ENCODE results near the gene TADA2A. TPM values are rescaled to one million over a fixed set of nuclear protein-coding genes. Genes with fewer than 3 reads are reported as not detected.
A peak's percentile ranks its signal among the peaks of the same experiment; 100 is the strongest.

Gene TADA2A
- polyA plus RNA-seq, 2 of the 4 experiments (the other 2 are of a cell fraction): 9.9 to 27.1 TPM

DNA sequence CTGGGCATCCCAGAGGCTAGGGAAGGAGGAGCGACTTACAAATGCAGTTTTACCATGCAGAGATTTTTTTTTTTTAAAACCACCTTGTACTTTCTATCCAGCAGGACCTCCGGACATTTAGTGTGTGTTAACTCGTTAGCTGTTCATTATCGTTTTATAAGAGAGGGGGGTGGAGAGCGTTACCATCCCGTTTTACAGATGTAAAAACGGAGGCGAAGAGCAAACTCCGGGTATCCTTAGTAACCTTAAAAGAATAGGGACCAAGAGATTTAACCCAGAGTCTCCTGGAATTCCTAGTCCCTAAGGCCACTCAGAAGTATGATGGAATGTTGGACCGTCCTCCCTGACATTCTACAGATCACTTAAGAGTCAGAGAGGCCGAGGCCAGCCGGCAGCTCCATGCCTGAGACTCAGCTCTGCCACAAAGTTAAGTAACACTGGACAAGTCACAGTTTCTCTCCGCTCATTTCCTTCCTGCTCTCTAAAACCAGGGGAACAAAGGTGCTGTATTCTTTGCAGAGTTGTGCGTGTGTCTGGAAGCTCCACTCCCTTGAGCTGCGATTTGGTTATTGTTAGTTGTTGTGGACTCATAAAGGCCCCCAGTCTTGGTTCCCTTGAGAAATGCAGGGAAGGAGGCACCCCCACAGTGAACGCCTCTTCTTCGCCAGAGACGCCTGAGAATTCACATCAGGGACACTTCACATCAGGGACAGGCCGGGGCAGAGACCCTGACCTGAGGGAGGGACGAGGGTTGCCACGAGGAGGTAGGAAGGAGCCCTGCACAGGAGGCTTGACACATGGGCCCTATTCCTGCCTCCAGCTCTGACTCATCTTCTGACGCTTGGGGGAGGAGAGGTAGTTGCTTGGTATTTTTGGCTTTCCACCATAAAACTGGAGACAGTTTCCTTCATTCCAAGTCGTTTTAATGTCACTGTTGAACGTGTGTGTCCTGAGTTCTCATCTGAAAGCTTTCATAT is 84.2 kb downstream of the TADA2A start (continued):
- TF ChIP-seq SREBF2 (IDR thresholded peaks at IDR 0.05) (no peak), HOXB13 (CRISPR knock-in tag; IDR thresholded peaks at IDR 0.05; ENCODE audit: low read depth) (no peak), CHD4 (IDR thresholded peaks at IDR 0.05; ENCODE audit: borderline replicate concordance) (peak; percentile 30; the same call in 1 of the 2 replicates)
- TF ChIP-seq, protein P1, sequence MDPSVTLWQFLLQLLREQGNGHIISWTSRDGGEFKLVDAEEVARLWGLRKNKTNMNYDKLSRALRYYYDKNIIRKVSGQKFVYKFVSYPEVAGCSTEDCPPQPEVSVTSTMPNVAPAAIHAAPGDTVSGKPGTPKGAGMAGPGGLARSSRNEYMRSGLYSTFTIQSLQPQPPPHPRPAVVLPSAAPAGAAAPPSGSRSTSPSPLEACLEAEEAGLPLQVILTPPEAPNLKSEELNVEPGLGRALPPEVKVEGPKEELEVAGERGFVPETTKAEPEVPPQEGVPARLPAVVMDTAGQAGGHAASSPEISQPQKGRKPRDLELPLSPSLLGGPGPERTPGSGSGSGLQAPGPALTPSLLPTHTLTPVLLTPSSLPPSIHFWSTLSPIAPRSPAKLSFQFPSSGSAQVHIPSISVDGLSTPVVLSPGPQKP (IDR thresholded peaks at IDR 0.05; ENCODE audit: low read depth, low read length): no peak

DNA sequence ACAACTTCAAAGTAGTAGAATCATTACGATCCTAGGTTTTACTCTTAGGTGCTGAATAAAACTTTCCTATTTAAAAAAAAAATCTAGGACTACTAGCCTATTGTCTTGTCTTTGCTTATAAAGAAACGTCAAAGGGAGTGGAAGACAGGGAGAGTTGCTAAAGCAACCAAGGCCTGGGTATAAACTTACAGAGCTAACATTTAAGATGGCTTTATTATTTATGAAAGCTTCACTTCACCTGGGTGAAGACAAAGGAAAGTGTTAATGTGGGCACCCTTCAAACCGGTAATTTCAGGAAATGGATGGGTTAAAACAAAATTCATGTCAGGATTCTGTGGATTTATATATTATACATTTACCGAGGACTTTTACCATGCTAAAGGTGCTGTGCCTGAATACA is 85.5 kb downstream of the TADA2A start:
- CTCF ChIA-PET: interaction anchor here (1.1 to 2.3 kb wide), 4 partner anchors 13 to 64 kb away, joined by 3 to 9 read pairs (median 6); no protein-coding TSS in a partner anchor
- 53% methylated on average over 4 of the region's 4 CpGs for WGBS (ENCODE audit: missing lambda C conversion rate)
- DNase-seq (ENCODE audit: low read depth in 1 of 2, low spot score in 1 of 2): no peak
- Histone ChIP-seq H3K9me3 (no peaks in the 10 kb centered on the region), H3K4me1 (peaks cover 43% of the 10 kb centered on the region), H3K27ac (no peak overlapping the region), H3K4me3 (no peak overlapping the region), H3K4me2 (peak overlapping the region; percentile 88)
- TF ChIP-seq RFX5 (IDR thresholded peaks at IDR 0.05): no peak
- no peak for TF ChIP-seq CHD4 (IDR thresholded peaks at IDR 0.05; ENCODE audit: borderline replicate concordance)
- no peak for TF ChIP-seq HOXB13 (CRISPR knock-in tag; IDR thresholded peaks at IDR 0.05; ENCODE audit: low read depth)
- no peak for TF ChIP-seq MAZ (IDR thresholded peaks at IDR 0.05; ENCODE audit: borderline replicate concordance, low read depth, low read length)
- no peak for TF ChIP-seq HOXB5 (CRISPR knock-in tag; IDR thresholded peaks at IDR 0.05)
- no peak for TF ChIP-seq PHF8 (IDR thresholded peaks at IDR 0.05; ENCODE audit: borderline replicate concordance, low read depth)
- no peak for TF ChIP-seq NFE2L2 (conservative IDR thresholded peaks at IDR 0.05; ENCODE audit: low read length)
- ATAC-seq: no peak
- POLR2A ChIA-PET: no interaction called here
- no peak for FAIRE-seq

DNA sequence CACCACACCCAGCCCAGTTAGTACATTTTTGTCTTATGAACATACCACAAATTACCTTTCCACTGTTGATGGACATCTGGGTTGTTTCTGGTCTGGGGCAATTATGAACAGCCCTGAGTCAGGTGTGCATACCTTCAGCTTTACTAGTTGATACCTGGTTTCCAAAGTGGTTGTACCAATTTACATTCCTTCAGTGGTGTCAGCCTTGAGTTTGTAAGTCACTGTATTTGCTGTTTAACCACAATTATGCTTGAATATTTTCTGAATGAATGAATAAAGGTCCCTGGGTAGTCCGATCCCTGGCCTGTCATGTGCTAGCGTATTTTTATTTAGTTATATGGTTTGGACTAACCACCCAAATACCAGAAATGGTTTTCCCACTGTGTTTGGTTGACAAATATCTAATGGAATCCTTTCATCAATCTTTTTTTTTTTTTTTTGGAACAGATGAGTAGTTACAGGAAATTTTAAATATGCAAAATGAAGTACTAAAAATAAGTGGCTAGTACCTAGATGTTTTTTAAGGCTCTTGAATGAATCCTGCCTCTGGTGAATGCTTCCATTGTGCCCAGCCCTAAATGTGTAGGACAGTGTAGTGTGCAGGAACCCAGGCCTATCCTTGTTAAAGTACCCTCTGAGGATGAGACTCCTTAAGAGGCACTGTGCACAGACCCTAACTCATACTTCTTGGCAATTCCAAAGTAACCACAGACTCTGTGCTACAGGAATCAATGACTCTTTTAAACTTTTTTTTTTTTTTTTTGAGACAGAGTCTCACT is 86.8 kb downstream of the TADA2A start:
- Histone ChIP-seq H3K9me3 (no peaks in the 10 kb centered on the region), H3K4me1 (peaks cover 35% of the 10 kb centered on the region), H3K4me3 (no peak overlapping the region), H3K27ac (no peak overlapping the region), H3K4me2 (no peak overlapping the region)
- TF ChIP-seq TFCP2L1 (CRISPR knock-in tag; IDR thresholded peaks at IDR 0.05) (no peak), ZFP36 (IDR thresholded peaks at IDR 0.05; ENCODE audit: borderline replicate concordance, partially characterized antibody) (no peak), FOXS1 (CRISPR knock-in tag; IDR thresholded peaks at IDR 0.05) (no peak), MYC (IDR thresholded peaks at IDR 0.05; ENCODE audit: borderline replicate concordance, low read length) (no peak)
- ChIA-PET CTCF (interaction anchor here (1.4 to 1.5 kb wide), 2 partner anchors 11 to 13 kb away, joined by 4 to 8 read pairs; no protein-coding TSS in a partner anchor), POLR2A (no interaction called here)
- no peak for DNase-seq (ENCODE audit: low read depth in 1 of 2, low spot score in 1 of 2)
- no peak for FAIRE-seq
- ATAC-seq: no peak
- 90% methylated on average over 2 of the region's 2 CpGs for WGBS (ENCODE audit: missing lambda C conversion rate)

DNA sequence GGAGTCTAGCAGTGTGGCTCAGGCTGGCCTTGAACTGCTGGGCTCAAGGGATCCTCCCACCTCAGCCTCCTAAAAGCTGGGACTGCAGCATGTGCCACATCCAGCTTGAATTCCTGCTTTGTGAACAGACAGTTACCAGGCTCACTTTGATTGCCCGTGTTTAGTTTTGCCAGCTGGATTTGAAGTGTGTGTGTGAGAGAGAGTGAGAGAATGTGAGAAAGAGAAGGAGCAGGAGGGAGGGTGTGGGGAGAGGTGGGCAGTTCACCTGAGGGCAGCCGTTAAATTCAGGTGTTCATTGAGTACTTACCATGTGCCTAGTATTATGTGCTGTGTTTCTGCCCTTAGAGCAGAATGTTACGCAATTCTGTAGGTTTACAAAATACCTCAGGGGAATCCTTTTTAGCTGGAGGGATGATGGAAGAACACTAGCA is 87.7 kb downstream of the TADA2A start:
- FAIRE-seq (no peak), DNase-seq (ENCODE audit: low read depth in 1 of 2, low spot score in 1 of 2) (no peak), ATAC-seq (no peak)
- Histone ChIP-seq H3K27ac (no peak overlapping the region), H3K9me3 (no peaks in the 10 kb centered on the region), H3K4me1 (peaks cover 35% of the 10 kb centered on the region), H3K4me3 (no peak overlapping the region), H3K4me2 (no peak overlapping the region)
- TF ChIP-seq, protein P2, sequence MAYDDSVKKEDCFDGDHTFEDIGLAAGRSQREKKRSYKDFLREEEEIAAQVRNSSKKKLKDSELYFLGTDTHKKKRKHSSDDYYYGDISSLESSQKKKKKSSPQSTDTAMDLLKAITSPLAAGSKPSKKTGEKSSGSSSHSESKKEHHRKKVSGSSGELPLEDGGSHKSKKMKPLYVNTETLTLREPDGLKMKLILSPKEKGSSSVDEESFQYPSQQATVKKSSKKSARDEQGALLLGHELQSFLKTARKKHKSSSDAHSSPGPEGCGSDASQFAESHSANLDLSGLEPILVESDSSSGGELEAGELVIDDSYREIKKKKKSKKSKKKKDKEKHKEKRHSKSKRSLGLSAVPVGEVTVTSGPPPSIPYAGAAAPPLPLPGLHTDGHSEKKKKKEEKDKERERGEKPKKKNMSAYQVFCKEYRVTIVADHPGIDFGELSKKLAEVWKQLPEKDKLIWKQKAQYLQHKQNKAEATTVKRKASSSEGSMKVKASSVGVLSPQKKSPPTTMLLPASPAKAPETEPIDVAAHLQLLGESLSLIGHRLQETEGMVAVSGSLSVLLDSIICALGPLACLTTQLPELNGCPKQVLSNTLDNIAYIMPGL (CRISPR knock-in tag; IDR thresholded peaks at IDR 0.05; ENCODE audit: borderline replicate concordance): no peak
- TF ChIP-seq CEBPB (IDR thresholded peaks at IDR 0.05) (peak; percentile 87 to 94), FOSL2 (IDR thresholded peaks at IDR 0.05) (no peak), FOSL2 (CRISPR knock-in tag; IDR thresholded peaks at IDR 0.05) (no peak), MAFK (IDR thresholded peaks at IDR 0.05; ENCODE audit: partially characterized antibody) (no peak), ESRRA (IDR thresholded peaks at IDR 0.05; ENCODE audit: borderline replicate concordance, low read length) (no peak)
- TF ChIP-seq, protein P3, sequence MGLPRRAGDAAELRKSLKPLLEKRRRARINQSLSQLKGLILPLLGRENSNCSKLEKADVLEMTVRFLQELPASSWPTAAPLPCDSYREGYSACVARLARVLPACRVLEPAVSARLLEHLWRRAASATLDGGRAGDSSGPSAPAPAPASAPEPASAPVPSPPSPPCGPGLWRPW (IDR thresholded peaks at IDR 0.05): no peak
- CTCF ChIA-PET: interaction anchor here (0.8 to 1.7 kb wide), 8 partner anchors 10 to 120 kb away, joined by 3 to 8 read pairs (median 4); no protein-coding TSS in a partner anchor
- POLR2A ChIA-PET: no interaction called here
- 70% methylated on average over 3 of the region's 3 CpGs for WGBS (ENCODE audit: missing lambda C conversion rate)
